Thyroid gland (tissue), 4 donors: Measurements from ENCODE around the gene APC.

ENCODE experiments used
- POLR2A ChIP-seq, 2 donors: fragments of 450-650 bp; IDR thresholded peaks; one replicate each; pipeline ENCODE4 v1.6.1; 2017; ENCODE audit warnings: antibody characterized with exemption in 2 of 2, mild to moderate bottlenecking in 2 of 2, moderate library complexity in 1 of 2
- TF ChIP-seq, protein P1 (sequence below), 6 experiments: fragments of 200-600 bp in 3 of 6; fragments of 450-650 bp in 3 of 6; sonication (generic) in 3 of 6; IDR thresholded peaks; one replicate each; pipeline ENCODE4 v1.5.1; 2016 to 2019; ENCODE audit warnings: antibody characterized with exemption in 6 of 6, mild to moderate bottlenecking in 2 of 6, inconsistent platforms in 1 of 6, moderate library complexity in 1 of 6

DNA sequence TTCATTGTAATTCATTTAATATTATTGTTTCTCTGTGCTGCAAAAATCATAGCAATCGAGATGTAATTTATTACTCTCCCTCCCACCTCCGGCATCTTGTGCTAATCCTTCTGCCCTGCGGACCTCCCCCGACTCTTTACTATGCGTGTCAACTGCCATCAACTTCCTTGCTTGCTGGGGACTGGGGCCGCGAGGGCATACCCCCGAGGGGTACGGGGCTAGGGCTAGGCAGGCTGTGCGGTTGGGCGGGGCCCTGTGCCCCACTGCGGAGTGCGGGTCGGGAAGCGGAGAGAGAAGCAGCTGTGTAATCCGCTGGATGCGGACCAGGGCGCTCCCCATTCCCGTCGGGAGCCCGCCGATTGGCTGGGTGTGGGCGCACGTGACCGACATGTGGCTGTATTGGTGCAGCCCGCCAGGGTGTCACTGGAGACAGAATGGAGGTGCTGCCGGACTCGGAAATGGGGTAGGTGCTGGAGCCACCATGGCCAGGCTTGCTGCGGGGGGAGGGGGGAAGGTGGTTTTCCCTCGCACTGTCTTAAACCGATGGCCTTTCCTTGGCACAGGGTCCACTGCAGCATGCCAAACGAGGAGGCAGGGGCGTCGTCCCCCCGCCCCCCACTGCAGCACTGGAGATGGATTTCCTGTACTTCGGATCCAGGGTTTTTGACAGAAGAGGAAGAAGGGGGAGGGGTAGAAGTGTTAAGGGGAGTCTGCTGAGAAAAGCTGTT is at the start of gene APC:
- TF ChIP-seq, protein P1, sequence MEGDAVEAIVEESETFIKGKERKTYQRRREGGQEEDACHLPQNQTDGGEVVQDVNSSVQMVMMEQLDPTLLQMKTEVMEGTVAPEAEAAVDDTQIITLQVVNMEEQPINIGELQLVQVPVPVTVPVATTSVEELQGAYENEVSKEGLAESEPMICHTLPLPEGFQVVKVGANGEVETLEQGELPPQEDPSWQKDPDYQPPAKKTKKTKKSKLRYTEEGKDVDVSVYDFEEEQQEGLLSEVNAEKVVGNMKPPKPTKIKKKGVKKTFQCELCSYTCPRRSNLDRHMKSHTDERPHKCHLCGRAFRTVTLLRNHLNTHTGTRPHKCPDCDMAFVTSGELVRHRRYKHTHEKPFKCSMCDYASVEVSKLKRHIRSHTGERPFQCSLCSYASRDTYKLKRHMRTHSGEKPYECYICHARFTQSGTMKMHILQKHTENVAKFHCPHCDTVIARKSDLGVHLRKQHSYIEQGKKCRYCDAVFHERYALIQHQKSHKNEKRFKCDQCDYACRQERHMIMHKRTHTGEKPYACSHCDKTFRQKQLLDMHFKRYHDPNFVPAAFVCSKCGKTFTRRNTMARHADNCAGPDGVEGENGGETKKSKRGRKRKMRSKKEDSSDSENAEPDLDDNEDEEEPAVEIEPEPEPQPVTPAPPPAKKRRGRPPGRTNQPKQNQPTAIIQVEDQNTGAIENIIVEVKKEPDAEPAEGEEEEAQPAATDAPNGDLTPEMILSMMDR (IDR thresholded peaks at IDR 0.05), result peak in 1 of 6 experiments; percentile 36
- TF ChIP-seq POLR2A (IDR thresholded peaks at IDR 0.05), result peak in 1 of 2 donors; percentile 72
